GM21526 (cell line): ENCODE results near the gene CLEC4F.

Experiments
- ATAC-seq: cut with Tn5 transposase; IDR thresholded peaks from one replicate; pipeline ENCODE4 v1.9.1; 2021; ENCODE audit warnings: moderate library complexity; ENCODE audit not compliant: unreplicated experiment, low FRiP score

The CLEC4F gene

GRCh38 chr2:70820499-70820898 is at the start of gene CLEC4F:
Gene CLEC4F (minus strand): TSS chr2:70820599. CDS start chr2:70820523, 76 bp downstream.
- ATAC-seq: no peak

- no peak for ATAC-seq
These were observed 48.6 kb upstream of the CLEC4F start for GRCh38 chr2:70868970-70869369.

GRCh38 chr2:70861777-70862625 is 41.6 kb upstream of the CLEC4F start:
- peak; percentile 53 for ATAC-seq

- ATAC-seq: no peak
These were observed 35.3 kb upstream of the CLEC4F start for GRCh38 chr2:70855667-70856066.

GRCh38 chr2:70854411-70854810 is 34.0 kb upstream of the CLEC4F start:
- ATAC-seq: no peak

GRCh38 chr2:70852824-70853223 is 32.4 kb upstream of the CLEC4F start:
- no peak for ATAC-seq

- peak; percentile 81 for ATAC-seq
These were observed 31.3 kb upstream of the CLEC4F start for GRCh38 chr2:70851704-70852103.

- ATAC-seq: no peak
These were observed 30.5 kb upstream of the CLEC4F start for GRCh38 chr2:70850925-70851324.

GRCh38 chr2:70842401-70842800 is 22.0 kb upstream of the CLEC4F start:
- ATAC-seq: no peak

- ATAC-seq: no peak
These were observed 17.9 kb upstream of the CLEC4F start for GRCh38 chr2:70837980-70838925.

GRCh38 chr2:70835643-70836042 is 15.2 kb upstream of the CLEC4F start, which contains the start of gene CD207:
Gene CD207 (minus strand): TSS chr2:70835816. CDS start chr2:70835776, 40 bp downstream.
- no peak for ATAC-seq

- ATAC-seq: no peak
These were observed 14.5 kb upstream of the CLEC4F start for GRCh38 chr2:70834881-70835280.

- ATAC-seq: no peak
These were observed 13.7 kb upstream of the CLEC4F start for GRCh38 chr2:70834106-70834505.

- ATAC-seq: no peak
These were observed 12.8 kb upstream of the CLEC4F start for GRCh38 chr2:70833246-70833645.

GRCh38 chr2:70832386-70832785 is 12.0 kb upstream of the CLEC4F start:
- no peak for ATAC-seq

- no peak for ATAC-seq
These were observed 11.5 kb upstream of the CLEC4F start for GRCh38 chr2:70831861-70832260.

- no peak for ATAC-seq
These were observed 10.0 kb upstream of the CLEC4F start for GRCh38 chr2:70830366-70830765.

GRCh38 chr2:70829916-70830315 is 9.5 kb upstream of the CLEC4F start:
- ATAC-seq: no peak

GRCh38 chr2:70828914-70829824 is 8.8 kb upstream of the CLEC4F start:
- ATAC-seq: no peak

- no peak for ATAC-seq
These were observed 7.7 kb upstream of the CLEC4F start for GRCh38 chr2:70828115-70828514.
